Neural cell (in vitro differentiated cells): Measurements from ENCODE around the gene ARPC5L. TPM values are rescaled to one million over a fixed set of nuclear protein-coding genes. Genes with fewer than 3 reads are reported as not detected.

Source experiments
- H2AFZ ChIP-seq: fragments of 200-600, 300-800 bp; sonication (generic), shearing (Covaris generic); 2 replicates; pipeline ENCODE4 v1.6.0; 2014; ENCODE audit warnings: low read depth, mild to moderate bottlenecking, antibody characterized with exemption, low read length, moderate library complexity
- H3F3A ChIP-seq: fragments of 200-600 bp; shearing (Covaris generic); 2 replicates; pipeline ENCODE4 v1.6.1; 2016; ENCODE audit warnings: mild to moderate bottlenecking, moderate library complexity, mixed read lengths, antibody characterized with exemption, low read length; ENCODE audit not compliant: insufficient read depth, poor library complexity, severe bottlenecking
- H3K27ac ChIP-seq: fragments of 200-600, 300-800 bp; sonication (generic), shearing (Covaris generic); 2 replicates; pipeline ENCODE4 v1.5.1; 2014; ENCODE audit warnings: mild to moderate bottlenecking, low read length, moderate library complexity
- H3K27me3 ChIP-seq: fragments of 300-800, 200-600 bp; sonication (generic), shearing (Covaris generic); 2 replicates; pipeline ENCODE4 v1.6.0; 2014; ENCODE audit warnings: mild to moderate bottlenecking, low read depth, low read length, moderate library complexity; ENCODE audit not compliant: insufficient read depth
- H3K36me3 ChIP-seq: fragments of 300-800, 200-600 bp; sonication (generic), shearing (Covaris generic); 2 replicates; pipeline ENCODE4 v1.5.1; 2014; ENCODE audit warnings: mild to moderate bottlenecking, antibody characterized with exemption, low read length, moderate library complexity; ENCODE audit not compliant: insufficient read depth
- H3K4me2 ChIP-seq: fragments of 300-800, 200-600 bp; sonication (generic), shearing (Covaris generic); 2 replicates; pipeline ENCODE4 v1.6.0; 2014; ENCODE audit warnings: mild to moderate bottlenecking, low read length
- H3K4me3 ChIP-seq: fragments of 300-800, 200-600 bp; sonication (generic), shearing (Covaris generic); 2 replicates; pipeline ENCODE4 v1.5.1; 2014; ENCODE audit warnings: mild to moderate bottlenecking, low read length, moderate library complexity
- H3K79me2 ChIP-seq: fragments of 200-600 bp; shearing (Covaris generic); replicated peaks from 2 replicates; pipeline ENCODE4 v1.6.0; 2014; ENCODE audit warnings: mild to moderate bottlenecking, low read length, moderate library complexity; ENCODE audit not compliant: insufficient read depth
- H3K9ac ChIP-seq: fragments of 300-800, 200-600 bp; sonication (generic), shearing (Covaris generic); 2 replicates; pipeline ENCODE4 v1.6.1; 2016; ENCODE audit warnings: mild to moderate bottlenecking, low read length, mixed read lengths
- H3K9me2 ChIP-seq: fragments of 200-600 bp; shearing (Covaris generic); 2 replicates; pipeline ENCODE4 v1.6.1; 2016; ENCODE audit warnings: mild to moderate bottlenecking, low read length, mixed read lengths; ENCODE audit not compliant: insufficient read depth
- H3K9me3 ChIP-seq: fragments of 200-600, 300-800 bp; sonication (generic), shearing (Covaris generic); 2 replicates; pipeline ENCODE4 v1.6.1; 2016; ENCODE audit warnings: mild to moderate bottlenecking, mixed run types, low read length, moderate library complexity, mixed read lengths
- H4K20me1 ChIP-seq: fragments of 200-600 bp; shearing (Covaris generic); 2 replicates; pipeline ENCODE4 v1.6.1; 2016; ENCODE audit warnings: mild to moderate bottlenecking, mixed run types; ENCODE audit not compliant: insufficient read depth
- EP300 ChIP-seq: fragments of 450-650 bp; conservative IDR thresholded peaks from 2 replicates; pipeline ENCODE4 v1.6.1; 2014; ENCODE audit warnings: antibody characterized with exemption, mild to moderate bottlenecking, moderate library complexity; ENCODE audit not compliant: poor library complexity, severe bottlenecking
- EZH2 ChIP-seq: fragments of 200-600, 300-800 bp; shearing (Covaris generic), sonication (generic); IDR thresholded peaks from 2 replicates; pipeline ENCODE4 v1.6.1; 2014; ENCODE audit warnings: antibody characterized with exemption, low read length, borderline replicate concordance, mild to moderate bottlenecking; ENCODE audit not compliant: insufficient read depth, poor library complexity, severe bottlenecking
- MXI1 ChIP-seq: fragments of 450-650 bp; conservative IDR thresholded peaks from 2 replicates; pipeline ENCODE4 v1.6.1; 2014; ENCODE audit warnings: antibody characterized with exemption, mild to moderate bottlenecking; ENCODE audit not compliant: poor library complexity, severe bottlenecking
- POLR2AphosphoS5 ChIP-seq: IDR thresholded peaks from 2 replicates; pipeline ENCODE4 v1.6.1; 2012
- RAD21 ChIP-seq: fragments of 450-650 bp; conservative IDR thresholded peaks from 2 replicates; pipeline ENCODE4 v1.6.1; 2014; ENCODE audit warnings: antibody characterized with exemption, mild to moderate bottlenecking, moderate library complexity
- SMC3 ChIP-seq: fragments of 450-650 bp; conservative IDR thresholded peaks from 2 replicates; pipeline ENCODE4 v1.6.1; 2014; ENCODE audit warnings: antibody characterized with exemption, mild to moderate bottlenecking, moderate library complexity; ENCODE audit not compliant: poor library complexity
- TAF1 ChIP-seq: IDR thresholded peaks from 2 replicates; pipeline ENCODE4 v1.6.1; 2012; ENCODE audit warnings: low read depth
- polyA plus RNA-seq: library from polyadenylated mRNA; depleted of rRNA; stranded (reverse); fragments of >200 nt; gene quantifications from 2 replicates; pipeline ENCODE4 v1.2.3, GENCODE V29; 2014
- TF ChIP-seq, protein P1 (sequence below): IDR thresholded peaks from 2 replicates; pipeline ENCODE4 v1.6.1; 2012; ENCODE audit warnings: borderline replicate concordance
- TF ChIP-seq, protein P2 (sequence below): fragments of 450-650 bp; IDR thresholded peaks from 2 replicates; pipeline ENCODE4 v1.5.1; 2014; ENCODE audit warnings: antibody characterized with exemption, mild to moderate bottlenecking, moderate library complexity; ENCODE audit not compliant: poor library complexity, severe bottlenecking

Gene ARPC5L
- polyA plus RNA-seq, 1 donor from 2014 or later: 46.5 TPM

DNA sequence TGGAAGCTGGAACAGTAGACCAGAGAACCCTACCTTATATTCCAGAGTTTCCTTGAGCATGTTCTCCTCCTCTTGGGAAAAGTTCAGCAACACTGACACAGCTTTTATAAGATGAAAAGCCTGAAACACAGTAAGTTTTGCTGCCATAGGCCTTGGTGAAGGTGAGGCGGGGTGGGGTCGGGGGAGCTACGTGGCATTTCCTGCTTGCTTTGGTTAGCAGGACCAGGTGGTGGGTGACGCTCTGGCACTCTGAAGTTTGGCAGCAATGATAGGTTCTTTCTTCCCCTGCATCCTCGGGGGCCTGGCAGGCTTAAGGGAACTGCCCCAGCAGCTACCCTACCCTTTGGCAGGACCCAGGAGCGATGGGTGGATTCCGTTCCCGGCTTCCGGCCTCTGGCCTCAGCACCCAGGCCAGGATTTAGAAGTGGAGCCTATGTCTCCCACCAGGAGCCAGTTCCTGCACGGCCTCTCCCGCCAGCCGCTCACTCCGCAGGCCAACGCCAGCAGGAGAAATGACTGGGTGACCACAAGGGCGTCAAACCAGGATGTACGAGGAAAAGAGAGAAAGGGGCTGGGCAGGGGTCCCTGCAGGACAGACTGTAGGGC is 19.3 kb downstream of the ARPC5L start:
- no peak overlapping the region for H2AFZ ChIP-seq
- no peak overlapping the region for H3K4me2 ChIP-seq
- TF ChIP-seq, protein P1, sequence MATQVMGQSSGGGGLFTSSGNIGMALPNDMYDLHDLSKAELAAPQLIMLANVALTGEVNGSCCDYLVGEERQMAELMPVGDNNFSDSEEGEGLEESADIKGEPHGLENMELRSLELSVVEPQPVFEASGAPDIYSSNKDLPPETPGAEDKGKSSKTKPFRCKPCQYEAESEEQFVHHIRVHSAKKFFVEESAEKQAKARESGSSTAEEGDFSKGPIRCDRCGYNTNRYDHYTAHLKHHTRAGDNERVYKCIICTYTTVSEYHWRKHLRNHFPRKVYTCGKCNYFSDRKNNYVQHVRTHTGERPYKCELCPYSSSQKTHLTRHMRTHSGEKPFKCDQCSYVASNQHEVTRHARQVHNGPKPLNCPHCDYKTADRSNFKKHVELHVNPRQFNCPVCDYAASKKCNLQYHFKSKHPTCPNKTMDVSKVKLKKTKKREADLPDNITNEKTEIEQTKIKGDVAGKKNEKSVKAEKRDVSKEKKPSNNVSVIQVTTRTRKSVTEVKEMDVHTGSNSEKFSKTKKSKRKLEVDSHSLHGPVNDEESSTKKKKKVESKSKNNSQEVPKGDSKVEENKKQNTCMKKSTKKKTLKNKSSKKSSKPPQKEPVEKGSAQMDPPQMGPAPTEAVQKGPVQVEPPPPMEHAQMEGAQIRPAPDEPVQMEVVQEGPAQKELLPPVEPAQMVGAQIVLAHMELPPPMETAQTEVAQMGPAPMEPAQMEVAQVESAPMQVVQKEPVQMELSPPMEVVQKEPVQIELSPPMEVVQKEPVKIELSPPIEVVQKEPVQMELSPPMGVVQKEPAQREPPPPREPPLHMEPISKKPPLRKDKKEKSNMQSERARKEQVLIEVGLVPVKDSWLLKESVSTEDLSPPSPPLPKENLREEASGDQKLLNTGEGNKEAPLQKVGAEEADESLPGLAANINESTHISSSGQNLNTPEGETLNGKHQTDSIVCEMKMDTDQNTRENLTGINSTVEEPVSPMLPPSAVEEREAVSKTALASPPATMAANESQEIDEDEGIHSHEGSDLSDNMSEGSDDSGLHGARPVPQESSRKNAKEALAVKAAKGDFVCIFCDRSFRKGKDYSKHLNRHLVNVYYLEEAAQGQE: no peak
- TF ChIP-seq EP300 (no peak), MXI1 (no peak)
- H3K27me3 ChIP-seq: no peaks in the 10 kb centered on the region
- H3K9me2 ChIP-seq: no peaks in the 10 kb centered on the region
- H3K9me3 ChIP-seq: no peaks in the 10 kb centered on the region
- H3K27ac ChIP-seq: no peak overlapping the region
- no peaks in the 10 kb centered on the region for H3F3A ChIP-seq
- H3K36me3 ChIP-seq: peaks cover 4% of the 10 kb centered on the region
- no peak overlapping the region for H3K9ac ChIP-seq
- no peak overlapping the region for H3K4me3 ChIP-seq
- no peaks in the 10 kb centered on the region for H4K20me1 ChIP-seq
- no peaks in the 10 kb centered on the region for H3K79me2 ChIP-seq

DNA sequence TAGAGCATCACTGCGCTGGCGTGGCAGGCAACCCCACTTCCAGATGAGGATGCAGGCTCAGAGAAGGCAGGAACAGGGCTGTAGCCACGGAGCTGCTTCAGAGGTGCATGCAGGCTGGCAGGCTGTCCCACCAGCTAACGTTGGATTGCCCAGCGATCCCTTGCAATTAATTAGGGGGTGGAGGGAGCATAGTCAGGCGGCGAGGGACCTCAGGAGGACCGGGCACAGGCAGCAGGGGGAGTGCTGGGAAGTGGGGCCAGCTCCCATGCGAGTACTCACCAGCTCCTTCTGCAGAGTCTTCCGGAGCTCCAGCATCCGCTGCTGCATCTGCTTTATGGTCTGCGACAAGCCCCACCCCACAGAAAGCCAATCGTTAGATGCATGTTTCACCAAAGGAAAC is 20.3 kb downstream of the ARPC5L start:
- no peaks in the 10 kb centered on the region for H4K20me1 ChIP-seq
- no peaks in the 10 kb centered on the region for H3K9me3 ChIP-seq
- H3K4me3 ChIP-seq: no peak overlapping the region
- H3K9ac ChIP-seq: no peak overlapping the region
- H3F3A ChIP-seq: no peaks in the 10 kb centered on the region
- no peak overlapping the region for H3K27ac ChIP-seq
- no peaks in the 10 kb centered on the region for H3K27me3 ChIP-seq
- no peak overlapping the region for H2AFZ ChIP-seq
- H3K79me2 ChIP-seq: no peaks in the 10 kb centered on the region
- H3K36me3 ChIP-seq: peaks cover 9% of the 10 kb centered on the region
- no peaks in the 10 kb centered on the region for H3K9me2 ChIP-seq
- no peak overlapping the region for H3K4me2 ChIP-seq
- TF ChIP-seq MXI1 (no peak), EP300 (no peak), RAD21 (no peak), SMC3 (no peak), EZH2 (no peak), TAF1 (no peak), POLR2AphosphoS5 (no peak)
- TF ChIP-seq, protein P2, sequence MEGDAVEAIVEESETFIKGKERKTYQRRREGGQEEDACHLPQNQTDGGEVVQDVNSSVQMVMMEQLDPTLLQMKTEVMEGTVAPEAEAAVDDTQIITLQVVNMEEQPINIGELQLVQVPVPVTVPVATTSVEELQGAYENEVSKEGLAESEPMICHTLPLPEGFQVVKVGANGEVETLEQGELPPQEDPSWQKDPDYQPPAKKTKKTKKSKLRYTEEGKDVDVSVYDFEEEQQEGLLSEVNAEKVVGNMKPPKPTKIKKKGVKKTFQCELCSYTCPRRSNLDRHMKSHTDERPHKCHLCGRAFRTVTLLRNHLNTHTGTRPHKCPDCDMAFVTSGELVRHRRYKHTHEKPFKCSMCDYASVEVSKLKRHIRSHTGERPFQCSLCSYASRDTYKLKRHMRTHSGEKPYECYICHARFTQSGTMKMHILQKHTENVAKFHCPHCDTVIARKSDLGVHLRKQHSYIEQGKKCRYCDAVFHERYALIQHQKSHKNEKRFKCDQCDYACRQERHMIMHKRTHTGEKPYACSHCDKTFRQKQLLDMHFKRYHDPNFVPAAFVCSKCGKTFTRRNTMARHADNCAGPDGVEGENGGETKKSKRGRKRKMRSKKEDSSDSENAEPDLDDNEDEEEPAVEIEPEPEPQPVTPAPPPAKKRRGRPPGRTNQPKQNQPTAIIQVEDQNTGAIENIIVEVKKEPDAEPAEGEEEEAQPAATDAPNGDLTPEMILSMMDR: no peak
- TF ChIP-seq, protein P1: no peak
